Measurements from ENCODE around the gene FRZB. TPM values are rescaled to one million over a fixed set of nuclear protein-coding genes. Genes with fewer than 3 reads are reported as not detected.

FRZB gene
- total and polyA plus RNA-seq, 2 of the 13 experiments (the other 11 are each of a cell fraction or from before 2014, with no cell fraction given) = 0.04 to 1.2 TPM

DNA sequence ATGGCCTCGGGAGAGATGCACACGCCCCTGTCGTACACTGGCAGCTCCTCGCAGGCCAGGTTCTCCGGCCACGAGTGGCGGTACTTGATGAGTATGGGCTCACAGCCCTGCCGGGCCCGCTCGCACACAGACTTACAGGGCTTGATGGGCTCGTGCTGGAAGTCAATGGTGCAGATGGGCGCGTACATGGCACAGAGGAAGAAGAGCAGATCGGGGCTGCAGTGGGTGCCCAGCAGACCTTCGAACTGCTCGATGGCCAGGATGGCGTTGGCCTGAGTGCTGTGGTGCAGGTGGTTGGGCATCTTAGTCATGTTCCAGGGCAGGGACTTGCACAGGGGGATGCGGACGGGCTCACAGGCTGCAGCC, 359 bp downstream of the FRZB start (continued):
- TF ChIP-seq SOX13 (IDR thresholded peaks at IDR 0.05) (no peak), SOX13 (CRISPR knock-in tag; conservative IDR thresholded peaks at IDR 0.05 in 1 of 2, IDR thresholded peaks at IDR 0.05 in 1 of 2) (no peak), ZNF547 (CRISPR knock-in tag; IDR thresholded peaks at IDR 0.05) (0 out of 2 replicates have a peak, but pooled peaks have one; percentile 16)

GRCh38 chr2:182864949-182865570, 1.4 kb downstream of the FRZB start:
- H3K4me3 ChIP-seq (replicated peaks in 1 of 3; ENCODE audit: insufficient read depth in 1 of 3, low read depth in 2 of 3, low read length in 3 of 3) = no peak overlapping the region
- no peak for ATAC-seq

More at GRCh38 chr2:182864949-182865570, 1.4 kb downstream of the FRZB start:
- Histone ChIP-seq H3K4me1 (ENCODE audit: insufficient read depth, low read length) (peaks cover 34% of the 10 kb centered on the region), H3K9ac (ENCODE audit: insufficient read depth, low read depth, low read length) (no peak overlapping the region), H3K36me3 (replicated peaks in 1 of 2; ENCODE audit: control insufficient read depth in 1 of 2, insufficient read depth in 2 of 2, low read length in 2 of 2) (no peaks in the 10 kb centered on the region), H3K9me3 (ENCODE audit: low read length) (no peaks in the 10 kb centered on the region), H2AFZ (ENCODE audit: low read length) (no peak overlapping the region), H3K79me2 (ENCODE audit: insufficient read depth, low read length) (no peaks in the 10 kb centered on the region), H3K27ac (ENCODE audit: extremely low read length, insufficient read depth, low read length) (no peak overlapping the region), H3K27me3 (ENCODE audit: control insufficient read depth in 1 of 2, insufficient read depth in 2 of 2, low read length in 2 of 2) (peaks cover 3 to 20% of the 10 kb centered on the region in 2 experiments; a peak in 2 of 5 replicates), H3K4me2 (ENCODE audit: low read depth, low read length) (no peak overlapping the region), H4K20me1 (ENCODE audit: insufficient read depth, low read length) (no peaks in the 10 kb centered on the region)
- FAIRE-seq = no peak
- DNase-seq (ENCODE audit: low spot score) = no peak
- TF ChIP-seq ZBTB25 (CRISPR knock-in tag; IDR thresholded peaks at IDR 0.05) (no peak), POLR2G (IDR thresholded peaks at IDR 0.05; ENCODE audit: low read depth, low read length) (no peak), KLF13 (CRISPR knock-in tag; IDR thresholded peaks at IDR 0.05) (no peak), TAF1 (CRISPR knock-in tag; IDR thresholded peaks at IDR 0.05) (no peak), ATF7-NPFF (CRISPR knock-in tag; IDR thresholded peaks at IDR 0.05; ENCODE audit: low read depth) (no peak)
- TF ChIP-seq, protein P1, sequence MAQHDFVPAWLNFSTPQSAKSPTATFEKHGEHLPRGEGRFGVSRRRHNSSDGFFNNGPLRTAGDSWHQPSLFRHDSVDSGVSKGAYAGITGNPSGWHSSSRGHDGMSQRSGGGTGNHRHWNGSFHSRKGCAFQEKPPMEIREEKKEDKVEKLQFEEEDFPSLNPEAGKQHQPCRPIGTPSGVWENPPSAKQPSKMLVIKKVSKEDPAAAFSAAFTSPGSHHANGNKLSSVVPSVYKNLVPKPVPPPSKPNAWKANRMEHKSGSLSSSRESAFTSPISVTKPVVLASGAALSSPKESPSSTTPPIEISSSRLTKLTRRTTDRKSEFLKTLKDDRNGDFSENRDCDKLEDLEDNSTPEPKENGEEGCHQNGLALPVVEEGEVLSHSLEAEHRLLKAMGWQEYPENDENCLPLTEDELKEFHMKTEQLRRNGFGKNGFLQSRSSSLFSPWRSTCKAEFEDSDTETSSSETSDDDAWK (CRISPR knock-in tag; IDR thresholded peaks at IDR 0.05) = no peak
- ChIA-PET CTCF (ENCODE audit: low intra/inter-chr PET ratio, low total read pairs) (no interaction called here), POLR2A (no interaction called here)
- WGBS (ENCODE audit: low lambda C conversion rate) = 58% methylated on average over 4 of the region's 4 CpGs
- no TSS peak for BruUV-seq (replicated peaks)
- in situ Hi-C loops (cut with HindIII; ENCODE audit: extremely low pct_ligation_motif_present, low pct_unique_long_range_greater_than_20kb) (no loop called here), intact Hi-C loops (cut with micrococcal nuclease; ENCODE audit: unreplicated experiment) (loop anchor here (5.0 kb wide), 1 partner anchor 47 kb away; no protein-coding TSS in a partner anchor)

All from HepG2 (cell line).